Stimulated activated CD8-positive, alpha-beta memory T cell treated with anti-CD3 and anti-CD28 coated beads, Interleukin-4, amount 100 ng/mL, for 24 hours (primary cell): Measurements from ENCODE around the gene CDC42BPA.
"Not testable (repeated sequence)": the region's sequence is repeated elsewhere in the genome, so short reads cannot be mapped to it uniquely, and the experiment has no call there.

Experiments used
- DNase-seq: peaks from one replicate; pipeline ENCODE4 v3.0.0-alpha.2; 2020; ENCODE audit warnings: low read depth

Gene CDC42BPA

GRCh38 chr1:227306689-227307088 lies 11.6 kb downstream of the CDC42BPA start:
- no peak for DNase-seq

GRCh38 chr1:227305894-227306626 lies 12.2 kb downstream of the CDC42BPA start:
- no peak for DNase-seq

- no peak for DNase-seq
These were observed 13.6 kb downstream of the CDC42BPA start for GRCh38 chr1:227304665-227305064.

GRCh38 chr1:227303662-227304061 lies 14.6 kb downstream of the CDC42BPA start:
- DNase-seq, result no peak

GRCh38 chr1:227300682-227301081 lies 17.6 kb downstream of the CDC42BPA start:
- no peak for DNase-seq

GRCh38 chr1:227299688-227300087 lies 18.6 kb downstream of the CDC42BPA start:
- no peak for DNase-seq

GRCh38 chr1:227299241-227299627 lies 19.1 kb downstream of the CDC42BPA start:
- no peak for DNase-seq

- DNase-seq, result no peak
These were observed 19.6 kb downstream of the CDC42BPA start for GRCh38 chr1:227298512-227299240.

- no peak for DNase-seq
These were observed 21.1 kb downstream of the CDC42BPA start for GRCh38 chr1:227297073-227297793.

GRCh38 chr1:227295609-227296008 lies 22.7 kb downstream of the CDC42BPA start:
- no peak for DNase-seq

- DNase-seq, result no peak
These were observed 32.5 kb downstream of the CDC42BPA start for GRCh38 chr1:227285745-227286144.

GRCh38 chr1:227281371-227281770 lies 36.9 kb downstream of the CDC42BPA start:
- DNase-seq, result no peak

GRCh38 chr1:227280836-227281235 lies 37.5 kb downstream of the CDC42BPA start:
- no peak for DNase-seq

- not testable (repeated sequence) for DNase-seq
These were observed 42.1 kb downstream of the CDC42BPA start for GRCh38 chr1:227276156-227276693.

- no peak for DNase-seq
These were observed 44.7 kb downstream of the CDC42BPA start for GRCh38 chr1:227273557-227273956.

GRCh38 chr1:227272428-227272827 lies 45.9 kb downstream of the CDC42BPA start:
- no peak for DNase-seq

GRCh38 chr1:227270554-227270953 lies 47.7 kb downstream of the CDC42BPA start:
- DNase-seq, result no peak

GRCh38 chr1:227268943-227269342 lies 49.3 kb downstream of the CDC42BPA start:
- DNase-seq, result no peak

- DNase-seq, result no peak
These were observed 52.4 kb downstream of the CDC42BPA start for GRCh38 chr1:227265891-227266290.

- DNase-seq, result no peak
These were observed 54.4 kb downstream of the CDC42BPA start for GRCh38 chr1:227263869-227264268.

GRCh38 chr1:227261501-227261900 lies 56.8 kb downstream of the CDC42BPA start:
- DNase-seq, result no peak

- DNase-seq, result no peak
These were observed 57.9 kb downstream of the CDC42BPA start for GRCh38 chr1:227260433-227260832.

GRCh38 chr1:227257964-227258363 lies 60.3 kb downstream of the CDC42BPA start:
- no peak for DNase-seq
